Right lung (tissue), 5 donors: ENCODE data around the gene NADK2. TPM values are rescaled to one million over a fixed set of nuclear protein-coding genes. Genes with fewer than 3 reads are reported as not detected.
"Not testable (repeated sequence)": the region's sequence is repeated elsewhere in the genome, so short reads cannot be mapped to it uniquely, and the experiment has no call there.

Experiments used
- DNase-seq, 2 donors: peaks; one replicate each; pipeline ENCODE4 v3.0.0-alpha.2; 2013
- polyA plus RNA-seq, 5 donors: library from polyadenylated mRNA; unstranded; fragments of 120-200 nt; gene quantifications; one replicate each; pipeline versions ENCODE4 v1.2.1 to v1.2.3, GENCODE V29; 2013; ENCODE audit warnings: inconsistent platforms in 1 of 5, low replicate concordance in 1 of 5; ENCODE audit not compliant: insufficient read length in 5 of 5, insufficient read depth in 1 of 5

Gene NADK2
- polyA plus RNA-seq, 5 donors = 32.9 to 55.1 (median 52.6) TPM

DNA sequence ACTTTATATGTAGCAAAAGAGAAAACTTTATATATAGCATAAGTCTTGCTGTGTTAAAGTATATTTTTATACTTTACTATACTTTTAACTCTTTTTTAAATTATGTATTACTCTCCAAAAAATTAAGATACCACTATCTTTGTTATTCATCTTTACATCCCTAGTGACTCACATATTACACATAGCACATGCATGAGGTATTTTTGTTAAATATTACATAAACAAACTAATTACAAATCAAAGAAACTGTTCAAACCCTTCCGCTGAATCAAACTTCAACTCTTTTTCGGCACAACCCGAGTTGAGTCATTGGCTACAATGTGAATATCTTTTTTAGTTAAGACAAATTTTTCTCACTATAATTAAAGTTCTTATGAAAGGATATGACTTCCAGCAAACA lies 32.1 kb downstream of the NADK2 start:
- DNase-seq = no peak

DNA sequence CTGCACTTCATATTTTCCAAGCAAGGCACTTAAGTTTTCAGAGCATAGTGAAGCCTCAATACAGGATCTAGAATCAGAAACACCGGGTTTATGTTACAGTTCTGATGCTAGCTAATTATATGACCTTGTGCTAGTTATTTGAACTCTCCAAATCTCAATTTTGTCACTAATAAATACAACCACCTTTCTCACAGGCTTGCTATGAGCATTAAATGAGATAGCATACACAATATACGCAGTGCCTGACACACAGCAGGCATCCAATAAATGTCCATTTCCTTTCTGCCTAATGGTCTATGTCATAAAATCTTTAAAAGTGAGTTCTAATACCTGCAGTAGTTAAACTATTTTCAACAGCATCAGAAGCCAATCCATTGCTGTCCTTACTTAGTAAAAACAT lies 32.9 kb downstream of the NADK2 start:
- DNase-seq = no peak

DNA sequence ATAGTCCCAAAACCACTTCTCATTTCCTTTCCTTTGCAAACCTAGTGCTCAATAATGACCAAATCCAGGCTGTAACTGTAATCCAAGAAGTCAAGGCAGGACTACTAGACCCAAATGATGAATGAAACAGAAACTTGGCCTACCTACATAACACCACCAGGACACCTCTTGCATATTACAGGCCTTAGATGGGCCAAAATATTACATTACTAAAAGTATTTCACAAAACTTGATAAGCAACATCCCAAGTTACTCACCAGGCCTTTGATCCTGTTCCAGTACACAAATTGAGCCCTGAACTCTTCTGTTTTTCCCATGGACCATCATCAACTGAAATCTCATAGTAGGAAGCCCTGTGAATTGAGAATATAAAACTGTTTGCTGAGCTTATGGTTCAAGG lies 34.8 kb downstream of the NADK2 start:
- no peak for DNase-seq

DNA sequence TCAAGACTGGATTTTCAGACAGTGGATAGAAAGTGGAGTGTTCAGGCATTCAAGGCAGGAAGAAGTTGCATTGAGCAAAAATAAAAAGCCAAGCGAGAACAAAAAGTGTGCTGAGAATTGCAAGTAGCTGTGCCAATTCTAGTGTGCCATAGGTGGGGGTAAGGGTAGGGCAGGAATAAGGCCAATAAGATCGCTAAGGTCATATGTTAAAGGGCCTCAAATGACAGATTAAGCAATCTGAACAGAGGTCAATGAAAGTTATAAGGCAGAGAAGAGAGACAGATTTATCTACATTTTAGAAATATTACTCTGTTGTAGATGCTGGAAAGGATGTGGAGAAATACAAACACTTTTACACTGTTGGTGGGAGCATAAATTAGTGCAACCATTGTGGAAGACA lies 36.4 kb downstream of the NADK2 start:
- no peak for DNase-seq

DNA sequence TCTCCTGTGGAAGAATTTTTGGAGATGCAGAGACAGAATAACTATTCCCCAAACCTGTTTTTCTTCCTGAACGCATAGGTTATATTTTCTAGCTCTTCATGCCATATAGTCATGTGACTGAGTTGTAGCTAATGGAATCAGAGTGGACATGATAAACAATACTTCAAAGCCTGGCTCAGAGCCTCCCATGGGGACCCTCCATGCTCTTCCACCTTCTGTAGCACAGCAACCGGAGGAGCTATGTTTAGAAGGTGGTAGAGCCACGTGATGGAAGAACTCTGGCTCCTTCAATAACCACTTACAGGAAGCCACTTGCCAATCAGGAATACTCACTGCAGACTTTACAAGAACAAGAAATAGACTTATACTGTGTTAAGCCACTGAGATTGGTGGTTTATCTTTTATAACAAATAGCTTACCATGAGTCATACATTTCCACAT lies 39.2 kb downstream of the NADK2 start:
- DNase-seq = no peak

DNA sequence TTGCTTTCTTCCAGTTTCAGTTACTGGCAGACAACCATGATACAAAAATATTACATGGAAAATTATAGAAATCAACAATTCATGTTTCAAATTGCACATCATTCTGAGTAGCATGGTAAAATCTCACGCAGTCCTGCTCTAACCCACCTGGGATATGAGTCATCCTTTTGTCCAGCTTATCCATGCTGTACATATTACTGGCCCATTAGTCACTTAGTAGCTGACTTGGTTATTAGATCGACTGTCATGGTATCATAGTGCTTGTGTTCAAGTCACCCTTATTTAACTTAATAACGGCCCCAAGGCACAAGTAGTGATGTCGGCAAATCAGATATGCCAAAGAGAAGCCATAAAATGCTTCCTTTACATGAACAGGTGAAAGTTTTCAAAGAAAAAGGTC lies 41.2 kb downstream of the NADK2 start:
- DNase-seq = no peak

DNA sequence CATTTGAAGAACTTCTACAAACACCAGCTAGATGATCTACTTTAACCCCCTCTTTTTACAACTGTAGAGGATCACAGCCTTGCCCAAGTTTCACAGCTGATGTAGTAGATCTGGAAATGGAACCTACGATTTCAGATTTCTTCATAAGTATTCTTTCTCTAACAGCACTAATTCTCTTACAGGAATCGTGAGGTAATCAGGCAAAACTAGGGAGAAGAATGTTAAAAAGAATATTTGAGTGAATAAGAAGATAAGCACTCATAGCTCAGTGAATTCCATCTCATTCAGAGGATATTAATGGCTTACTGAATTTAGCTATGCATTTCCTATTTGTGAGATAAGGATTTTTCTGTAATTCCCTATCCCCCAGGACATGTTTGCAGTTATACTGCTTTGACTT lies 42.1 kb downstream of the NADK2 start:
- no peak for DNase-seq

DNA sequence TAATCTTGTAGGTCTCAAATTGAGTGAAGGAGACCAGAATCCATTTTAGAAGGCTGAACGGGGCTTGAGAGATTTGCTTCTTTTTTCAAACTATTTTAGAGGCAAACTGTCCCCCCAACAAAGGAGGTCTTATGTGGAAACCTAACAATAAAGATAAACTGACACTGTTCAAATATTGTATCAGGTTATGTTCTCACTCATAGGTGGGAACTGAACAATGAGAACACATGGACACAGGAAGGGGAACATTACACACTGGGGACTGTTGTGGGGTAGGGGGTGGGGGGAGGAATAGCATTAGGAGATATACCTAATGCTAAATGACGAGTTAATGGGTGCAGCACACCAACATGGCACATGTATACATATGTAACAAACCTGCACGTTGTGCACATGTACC lies 42.9 kb downstream of the NADK2 start:
- not testable (repeated sequence) for DNase-seq

DNA sequence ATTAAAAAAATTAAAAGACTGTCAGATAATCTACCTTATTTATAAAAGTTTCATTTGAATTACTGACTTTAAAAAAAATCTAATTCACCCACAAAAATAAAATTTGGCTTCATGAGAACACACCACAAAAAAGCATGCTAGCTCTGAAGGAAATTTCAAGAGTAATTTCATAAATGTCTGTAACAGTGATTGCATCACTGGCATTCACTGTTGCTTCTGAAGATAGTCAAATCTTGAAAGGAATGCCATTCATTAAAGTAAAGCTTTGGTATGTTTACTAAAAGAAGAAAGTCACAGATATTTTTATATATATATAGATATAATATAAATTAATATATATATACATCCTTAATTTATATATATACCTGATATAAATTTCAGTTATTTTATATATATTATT lies 43.4 kb downstream of the NADK2 start:
- DNase-seq = no peak

DNA sequence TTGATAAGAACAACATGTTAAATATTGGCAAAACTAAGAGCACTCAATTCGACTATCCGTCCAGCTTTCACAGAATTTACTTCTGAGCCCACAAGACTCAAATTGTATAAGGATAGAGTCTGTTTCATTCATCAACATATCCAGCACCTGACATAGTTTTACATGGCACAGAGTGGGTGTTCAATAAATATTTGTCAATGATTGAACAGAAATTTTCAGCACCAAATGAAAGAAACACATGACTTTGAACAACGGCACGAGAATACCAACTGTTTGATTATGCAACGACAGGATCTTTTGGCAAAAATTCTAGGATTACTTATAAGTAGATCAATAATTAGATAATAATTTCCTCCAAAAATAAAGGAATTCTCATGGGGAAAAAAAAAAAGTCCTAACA lies 48.0 kb downstream of the NADK2 start:
- DNase-seq = no peak

DNA sequence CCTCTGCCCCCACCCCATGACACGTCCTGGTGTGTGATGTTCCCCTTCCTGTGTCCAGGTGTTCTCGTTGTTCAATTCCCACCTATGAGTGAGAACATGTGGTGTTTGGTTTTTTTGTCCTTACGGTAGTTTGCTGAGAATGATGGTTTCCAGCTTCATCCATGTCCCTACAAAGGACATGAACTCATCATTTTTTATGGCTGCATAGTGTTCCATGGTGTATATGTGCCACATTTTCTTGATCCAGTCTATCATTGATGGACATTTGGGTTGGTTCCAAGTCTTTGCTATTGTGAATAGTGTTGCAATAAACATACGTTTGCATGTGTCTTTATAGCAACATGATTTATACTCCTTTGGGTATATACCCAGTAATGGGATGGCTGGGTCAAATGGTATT lies 57.3 kb downstream of the NADK2 start:
- not testable (repeated sequence) for DNase-seq

DNA sequence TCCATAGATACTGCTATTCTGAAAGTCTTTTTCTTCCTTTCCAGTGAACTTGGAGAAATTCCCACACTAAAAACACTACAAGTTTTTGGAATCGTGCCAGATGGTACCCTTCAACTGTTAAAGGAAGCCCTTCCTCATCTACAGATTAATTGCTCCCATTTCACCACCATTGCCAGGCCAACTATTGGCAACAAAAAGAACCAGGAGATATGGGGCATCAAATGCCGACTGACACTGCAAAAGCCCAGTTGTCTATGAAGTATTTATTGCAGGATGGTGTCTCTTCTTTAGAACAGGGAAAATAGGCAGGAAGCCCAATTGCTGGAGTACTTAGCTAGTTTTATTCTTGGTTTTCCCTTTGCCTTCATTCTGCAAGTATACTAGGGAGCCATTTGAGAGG lies 60.0 kb downstream of the NADK2 start:
- no peak for DNase-seq

DNA sequence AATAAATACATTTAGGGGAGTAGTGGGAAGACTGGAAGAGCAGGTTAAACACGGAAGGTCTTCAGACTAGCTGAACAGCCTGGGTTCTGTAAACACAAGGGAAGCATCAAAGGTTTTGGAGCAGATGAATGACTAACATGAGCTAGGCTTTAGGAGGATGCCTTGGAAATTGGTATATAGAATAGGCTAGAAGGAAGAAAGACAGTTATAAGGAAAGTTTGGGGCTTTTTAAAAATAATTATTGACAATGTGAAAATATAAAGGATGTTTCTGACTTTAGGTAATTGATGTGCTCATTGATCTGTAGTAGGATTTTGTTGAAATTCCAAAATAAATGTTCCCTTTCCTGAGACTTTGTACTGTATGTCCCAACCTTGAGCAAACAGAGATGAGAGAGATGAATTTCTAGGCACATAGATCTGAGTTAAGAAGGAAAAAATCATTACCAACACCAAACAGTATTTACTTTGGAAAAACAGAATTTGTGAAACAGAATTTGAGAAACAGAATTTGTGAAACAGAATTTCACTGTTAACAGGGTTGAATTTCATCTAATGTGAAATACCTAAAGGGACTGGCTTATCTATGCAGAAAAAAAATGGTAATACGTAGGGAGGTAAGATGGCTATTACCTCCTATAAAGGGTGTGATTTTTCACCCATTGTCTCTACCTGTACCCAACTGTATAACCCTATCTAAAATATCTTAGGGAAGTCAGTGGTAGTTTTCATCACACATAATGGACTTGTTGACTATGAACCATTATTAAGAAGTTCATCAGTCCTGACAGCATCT lies 61.0 kb downstream of the NADK2 start:
- no peak for DNase-seq

DNA sequence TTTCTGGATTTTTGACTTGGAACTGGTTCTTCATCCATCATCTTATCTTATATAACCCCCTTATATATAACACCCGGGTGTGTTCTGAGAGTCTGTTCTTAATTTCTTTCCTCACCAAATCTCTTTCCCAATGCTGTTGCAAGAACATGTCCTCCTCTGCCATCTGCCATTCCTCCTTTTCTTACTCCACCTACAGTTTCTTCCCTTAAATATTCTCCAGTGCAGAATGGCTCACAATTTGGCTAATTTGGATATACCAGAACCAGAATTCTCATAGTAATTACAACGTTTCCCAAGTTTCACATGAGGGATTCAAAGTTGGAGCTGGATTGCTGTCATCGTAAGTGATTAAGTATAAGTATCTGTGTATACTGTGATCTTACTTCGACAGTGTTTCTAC lies 61.8 kb downstream of the NADK2 start:
- no peak for DNase-seq

DNA sequence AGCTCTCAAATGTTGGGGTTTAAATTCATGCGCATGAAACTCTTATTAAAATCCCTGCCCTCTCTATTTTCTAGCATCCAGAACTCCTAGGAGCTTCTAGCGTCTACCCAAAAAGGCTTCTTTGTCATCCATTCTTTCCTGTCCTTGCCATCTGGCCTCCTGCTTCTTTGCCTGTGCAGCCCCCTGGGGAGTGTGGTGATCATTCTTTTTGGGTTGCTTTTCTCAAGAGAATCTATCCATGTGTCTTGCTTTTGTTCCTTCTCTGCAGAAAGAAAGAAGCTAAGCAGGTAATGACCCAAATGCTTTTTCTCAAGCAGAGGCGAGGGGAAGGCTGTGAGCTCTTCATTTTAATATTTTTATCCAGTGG lies 63.2 kb downstream of the NADK2 start:
- no peak for DNase-seq

DNA sequence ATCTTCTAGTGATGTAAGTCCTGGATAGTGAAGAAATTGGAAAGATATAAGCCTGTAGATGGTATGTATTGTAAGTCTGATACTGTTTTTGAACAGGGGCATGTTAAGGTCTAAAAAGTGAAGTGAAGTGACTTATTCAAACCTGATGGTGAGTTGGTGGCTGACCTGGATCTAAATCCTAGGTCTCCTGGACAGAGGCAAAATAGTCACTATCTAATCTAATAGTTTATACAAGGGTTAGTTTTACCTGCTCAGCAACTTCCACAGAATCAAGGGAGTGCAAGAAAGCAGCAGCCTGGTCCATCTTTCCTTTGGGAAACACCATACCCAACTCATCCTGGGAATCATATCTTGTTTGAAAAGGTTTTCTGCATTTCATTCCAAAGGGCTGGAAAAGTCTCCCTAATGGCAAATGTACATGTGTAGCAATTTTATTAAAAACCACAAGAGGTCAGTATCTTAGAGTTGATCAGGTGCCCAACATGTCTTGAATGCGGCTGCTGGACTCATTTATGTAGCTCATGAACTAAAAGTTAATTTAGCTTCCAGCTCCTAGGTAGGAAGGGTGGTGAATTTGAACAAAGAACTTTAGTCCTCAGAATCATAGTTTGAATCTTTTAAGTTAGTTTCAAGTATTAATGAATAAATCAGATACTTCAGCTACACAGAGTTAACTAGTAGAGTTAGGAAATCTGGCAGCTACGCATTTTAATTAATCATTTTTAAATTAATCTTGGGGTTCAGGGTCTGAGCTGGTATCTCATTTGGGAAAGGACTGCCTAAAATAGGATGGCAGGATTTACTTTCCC lies 63.8 kb downstream of the NADK2 start:
- no peak for DNase-seq

DNA sequence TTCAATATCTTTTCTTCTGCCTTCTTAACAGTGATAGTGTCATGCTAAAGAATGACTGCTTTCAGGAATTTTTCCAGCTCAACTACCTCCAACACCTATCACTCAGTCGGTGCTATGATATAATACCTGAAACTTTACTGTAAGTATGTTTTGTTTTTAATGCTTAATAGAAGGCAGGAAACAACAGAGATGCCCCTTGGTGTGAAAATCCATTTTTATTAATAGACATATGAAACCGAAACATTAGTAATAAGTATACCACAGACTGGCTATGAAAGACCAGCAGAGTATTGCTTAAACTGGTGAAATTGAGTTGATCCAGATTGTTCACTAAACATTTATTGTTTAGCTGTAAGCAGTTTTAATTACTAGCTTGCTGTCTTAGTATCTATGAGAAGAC lies 64.6 kb downstream of the NADK2 start:
- no peak for DNase-seq

DNA sequence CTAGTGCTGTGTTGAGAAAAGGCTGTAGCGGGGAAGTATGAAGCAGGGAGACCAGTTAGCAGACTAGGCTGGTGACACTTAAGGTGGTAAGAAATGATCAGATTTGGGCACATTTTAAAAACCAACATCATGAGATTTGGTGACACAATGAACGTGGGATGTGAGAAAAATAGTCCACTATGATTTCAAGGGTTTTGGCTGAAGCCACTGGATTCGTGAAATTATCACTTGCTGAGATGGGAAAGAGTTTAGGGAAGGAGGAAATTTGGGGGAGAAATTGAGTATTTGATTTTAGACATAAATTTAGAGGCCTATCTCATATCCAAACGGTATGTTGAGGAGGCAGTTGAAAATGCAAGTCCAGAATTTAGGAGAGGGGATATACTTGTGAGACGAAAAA lies 66.7 kb downstream of the NADK2 start:
- DNase-seq = no peak

DNA sequence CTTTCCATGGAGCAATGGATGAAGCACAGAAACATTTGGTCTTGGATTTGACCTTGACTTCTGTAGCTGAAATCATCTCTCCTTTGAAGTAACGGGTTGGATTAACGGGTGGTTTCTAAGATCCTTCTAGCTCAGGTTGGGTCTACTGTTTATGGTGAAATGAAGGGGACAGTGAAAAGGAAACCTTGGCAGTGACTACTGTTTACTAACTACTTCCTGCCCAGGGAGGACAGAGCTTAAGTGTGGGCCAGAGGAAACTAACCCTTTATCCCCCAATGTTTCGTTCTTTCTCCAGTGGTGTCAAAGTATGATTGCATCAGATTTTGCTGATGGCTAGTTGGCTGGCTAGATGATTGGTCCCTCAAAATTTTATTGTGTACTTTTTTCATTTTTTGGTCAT lies 67.6 kb downstream of the NADK2 start:
- no peak for DNase-seq

DNA sequence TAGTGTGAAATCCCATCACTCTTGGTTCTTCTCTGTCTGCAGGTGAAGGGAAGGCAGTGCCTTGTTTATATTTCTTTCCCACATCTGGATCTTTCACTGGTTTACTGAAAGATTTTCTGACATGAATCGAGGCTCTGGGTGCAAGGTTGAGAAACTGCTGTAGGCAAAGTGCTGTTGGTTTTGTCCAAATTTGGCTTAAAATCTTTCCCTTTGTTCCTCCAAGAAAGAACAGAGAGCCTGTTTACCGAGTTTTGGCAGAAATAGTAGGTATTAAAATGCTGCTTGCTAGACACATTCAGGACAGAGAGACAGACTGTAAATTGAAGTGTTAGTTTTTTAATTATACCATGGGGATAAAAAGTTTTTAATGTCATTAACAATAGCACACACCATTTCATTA lies 68.3 kb downstream of the NADK2 start:
- no peak for DNase-seq

DNA sequence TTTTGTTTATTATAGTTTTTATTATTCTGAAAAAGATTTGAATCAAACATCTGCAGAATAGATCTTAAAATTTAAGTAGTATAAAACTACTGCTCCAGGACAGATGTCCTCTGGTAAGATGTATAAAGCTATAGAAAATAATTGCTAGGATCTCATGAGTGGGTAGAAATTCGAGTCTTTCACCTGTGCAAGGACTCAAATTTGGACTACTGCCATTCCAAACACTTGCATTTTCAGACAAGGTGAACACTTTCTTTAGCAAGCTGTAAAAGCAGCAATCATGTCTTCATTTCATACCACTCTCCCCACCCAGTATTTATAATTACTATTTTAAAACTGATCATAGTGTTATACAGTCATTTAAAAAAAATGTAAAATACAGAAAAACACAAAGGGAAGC lies 69.1 kb downstream of the NADK2 start:
- DNase-seq = no peak

DNA sequence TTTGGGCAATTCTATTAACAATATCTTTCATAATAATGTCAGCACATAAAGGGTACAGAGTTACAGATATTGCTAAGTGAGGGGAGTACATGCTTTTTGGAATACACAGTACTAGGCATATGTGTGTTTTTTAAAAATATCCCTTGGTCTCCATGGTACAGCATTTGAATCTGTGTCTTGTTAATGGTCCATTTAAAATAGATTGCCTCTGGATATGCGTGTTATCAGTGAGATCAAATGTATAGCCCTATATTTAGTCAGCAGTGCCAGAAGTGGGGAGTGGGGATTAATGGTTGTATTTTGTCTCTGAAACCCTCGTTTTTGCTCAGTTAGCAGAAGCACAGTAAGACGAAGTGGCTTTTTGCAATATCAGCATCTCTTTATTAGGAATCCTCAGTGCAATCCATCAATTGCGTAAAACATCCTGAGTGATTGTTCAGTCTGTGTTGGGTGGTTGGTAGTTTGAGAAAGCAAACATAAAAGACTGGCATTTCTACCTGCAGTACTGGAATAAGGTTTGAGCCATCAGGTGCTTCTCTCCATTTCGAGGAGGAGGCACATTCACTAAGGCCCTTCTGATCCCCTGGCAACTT lies 70.8 kb downstream of the NADK2 start:
- DNase-seq = no peak

DNA sequence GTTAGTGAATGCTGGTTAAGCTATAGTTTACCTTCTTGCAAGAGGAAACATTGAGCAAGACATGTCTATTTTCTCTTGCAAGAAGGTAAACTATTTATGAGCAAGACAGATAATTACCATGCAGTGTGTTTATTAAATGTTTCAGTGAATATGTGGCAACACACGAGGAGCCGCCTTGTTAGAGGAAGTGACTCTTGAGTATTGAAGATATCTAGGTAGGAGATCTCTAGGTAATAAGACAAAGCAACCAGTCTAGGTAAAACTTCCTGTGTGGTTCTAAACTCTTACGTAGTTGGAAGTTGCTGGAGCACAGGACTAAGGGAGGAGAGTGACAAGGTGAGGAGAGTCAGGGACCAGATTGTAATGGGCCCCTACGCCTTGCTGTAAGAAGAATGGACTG lies 73.0 kb downstream of the NADK2 start:
- no peak for DNase-seq
